Vagina (tissue), 2 donors: ENCODE results near the gene MYH4.

ENCODE experiments used
- POLR2A ChIP-seq, 2 donors: fragments of 450-650 bp; IDR thresholded peaks; one replicate each; pipeline ENCODE4 v1.6.1; 2017; ENCODE audit warnings: antibody characterized with exemption in 2 of 2, mild to moderate bottlenecking in 2 of 2, moderate library complexity in 2 of 2
- POLR2AphosphoS5 ChIP-seq, 2 donors: sonication (generic); formaldehyde crosslinking; IDR thresholded peaks; one replicate each; pipeline ENCODE4 v1.9.0; 2017; ENCODE audit warnings: antibody characterized with exemption in 2 of 2, mild to moderate bottlenecking in 2 of 2, low read depth in 1 of 2; ENCODE audit not compliant: insufficient read depth in 1 of 2
- TF ChIP-seq, protein P1 (sequence below), 3 experiments: fragments of 450-650 bp in 2 of 3; fragments of 200-600 bp in 1 of 3; sonication (generic) in 1 of 3; IDR thresholded peaks; one replicate each; pipeline ENCODE4 v1.5.1; 2017 to 2019; ENCODE audit warnings: antibody characterized with exemption in 3 of 3, mild to moderate bottlenecking in 2 of 3, moderate library complexity in 2 of 3

GRCh38 chr17:10398352-10398751, 71.0 kb downstream of the MYH4 start:
- TF ChIP-seq, protein P1, sequence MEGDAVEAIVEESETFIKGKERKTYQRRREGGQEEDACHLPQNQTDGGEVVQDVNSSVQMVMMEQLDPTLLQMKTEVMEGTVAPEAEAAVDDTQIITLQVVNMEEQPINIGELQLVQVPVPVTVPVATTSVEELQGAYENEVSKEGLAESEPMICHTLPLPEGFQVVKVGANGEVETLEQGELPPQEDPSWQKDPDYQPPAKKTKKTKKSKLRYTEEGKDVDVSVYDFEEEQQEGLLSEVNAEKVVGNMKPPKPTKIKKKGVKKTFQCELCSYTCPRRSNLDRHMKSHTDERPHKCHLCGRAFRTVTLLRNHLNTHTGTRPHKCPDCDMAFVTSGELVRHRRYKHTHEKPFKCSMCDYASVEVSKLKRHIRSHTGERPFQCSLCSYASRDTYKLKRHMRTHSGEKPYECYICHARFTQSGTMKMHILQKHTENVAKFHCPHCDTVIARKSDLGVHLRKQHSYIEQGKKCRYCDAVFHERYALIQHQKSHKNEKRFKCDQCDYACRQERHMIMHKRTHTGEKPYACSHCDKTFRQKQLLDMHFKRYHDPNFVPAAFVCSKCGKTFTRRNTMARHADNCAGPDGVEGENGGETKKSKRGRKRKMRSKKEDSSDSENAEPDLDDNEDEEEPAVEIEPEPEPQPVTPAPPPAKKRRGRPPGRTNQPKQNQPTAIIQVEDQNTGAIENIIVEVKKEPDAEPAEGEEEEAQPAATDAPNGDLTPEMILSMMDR (IDR thresholded peaks at IDR 0.05) = no peak
- no peak for TF ChIP-seq POLR2A (IDR thresholded peaks at IDR 0.05)
- no peak for TF ChIP-seq POLR2AphosphoS5 (IDR thresholded peaks at IDR 0.05; ENCODE audit: insufficient read depth in 1 of 2, low read depth in 1 of 2)
